Stomach (tissue), 9 donors: ENCODE measurements around the gene CD44. TPM values are rescaled to one million over a fixed set of nuclear protein-coding genes. Genes with fewer than 3 reads are reported as not detected.

ENCODE experiments used
- DNase-seq, 2 donors: peaks; one replicate each; pipeline versions ENCODE4 v3.0.0 to v3.0.0-alpha.2; 2013 to 2019
- H3K27ac ChIP-seq, 5 donors: fragments of 200-600 bp in 4 of 5; sonication (generic) in 4 of 5; one replicate each; pipeline ENCODE4 v1.5.1; 2013 to 2019; ENCODE audit warnings: mild to moderate bottlenecking in 1 of 5, moderate library complexity in 1 of 5
- H3K27me3 ChIP-seq, 3 donors: fragments of 200-600 bp; sonication (generic); one replicate each; pipeline ENCODE4 v1.5.1; 2017 to 2019; ENCODE audit warnings: mixed run types in 1 of 3
- H3K36me3 ChIP-seq, 4 donors: fragments of 200-600 bp; sonication (generic); 1 replicate in 3 of 4; 2 replicates in 1 of 4; pipeline ENCODE4 v1.5.1; 2016 to 2019
- H3K4me1 ChIP-seq, 4 donors: fragments of 200-600 bp; sonication (generic); one replicate each; pipeline ENCODE4 v1.5.1; 2016 to 2019
- H3K4me3 ChIP-seq, 4 donors: fragments of 200-600 bp; sonication (generic) in 3 of 4; one replicate each; pipeline ENCODE4 v1.5.1; 2016 to 2019; ENCODE audit warnings: mild to moderate bottlenecking in 1 of 4
- H3K9me3 ChIP-seq, 4 donors: fragments of 200-600 bp; sonication (generic); one replicate each; pipeline ENCODE4 v1.5.1; 2016 to 2019
- EP300 ChIP-seq: sonication (generic); formaldehyde crosslinking; IDR thresholded peaks from one replicate; pipeline ENCODE4 v1.6.1; 2017; ENCODE audit warnings: antibody characterized with exemption
- POLR2A ChIP-seq, 4 donors: fragments of 450-650 bp; IDR thresholded peaks; one replicate each; pipeline ENCODE4 v1.6.1; 2016; ENCODE audit warnings: antibody characterized with exemption in 4 of 4, control low read depth in 2 of 4, mild to moderate bottlenecking in 1 of 4, moderate library complexity in 1 of 4
- POLR2AphosphoS5 ChIP-seq, 3 donors: sonication (generic); formaldehyde crosslinking; IDR thresholded peaks; one replicate each; pipeline ENCODE4 v1.6.1; 2016; ENCODE audit warnings: antibody characterized with exemption in 3 of 3
- WGBS, 5 donors: extraction: QIAGEN DNeasy Blood & Tissue Kit in 3 of 5; methylation state at CpG; one replicate each; pipeline versions ENCODE4 v1.1.5 to v1.1.7; 2013 to 2018; 5-methylcytosine and 5-hydroxymethylcytosine counted together
- intact Hi-C: fragments of 100-400 bp; cut with DNase I; formaldehyde crosslinking; loops from one replicate; pipeline ENCODE4 v1.15.1; 2023; ENCODE audit warnings: low total_unique reads
- polyA plus RNA-seq, 3 donors: library from polyadenylated mRNA; stranded (reverse); fragments of 200-250 nt; gene quantifications; one replicate each; pipeline ENCODE4 v1.2.3, GENCODE V29; 2013
- total RNA-seq, 5 donors: library from RNA; depleted of rRNA; stranded (reverse); fragments of >200 nt; gene quantifications; one replicate each; pipeline versions ENCODE4 v1.1.0 to v1.2.3, GENCODE V29; 2014 to 2016
- TF ChIP-seq, protein P1 (sequence below), 7 experiments: fragments of 450-650 bp in 4 of 7; fragments of 200-600 bp in 3 of 7; sonication (generic) in 3 of 7; IDR thresholded peaks; one replicate each; pipeline ENCODE4 v1.5.1; 2016 to 2019; ENCODE audit warnings: antibody characterized with exemption in 7 of 7, control low read depth in 2 of 7, mild to moderate bottlenecking in 1 of 7
- donor health status: healthy with polysubstance abuse.
- donor health status: Bipolar disorder and iron deficiency.
- donor health status: healthy.

The CD44 gene
- total and polyA plus RNA-seq, 8 donors = 47.5 to 229 (median 102) TPM

DNA sequence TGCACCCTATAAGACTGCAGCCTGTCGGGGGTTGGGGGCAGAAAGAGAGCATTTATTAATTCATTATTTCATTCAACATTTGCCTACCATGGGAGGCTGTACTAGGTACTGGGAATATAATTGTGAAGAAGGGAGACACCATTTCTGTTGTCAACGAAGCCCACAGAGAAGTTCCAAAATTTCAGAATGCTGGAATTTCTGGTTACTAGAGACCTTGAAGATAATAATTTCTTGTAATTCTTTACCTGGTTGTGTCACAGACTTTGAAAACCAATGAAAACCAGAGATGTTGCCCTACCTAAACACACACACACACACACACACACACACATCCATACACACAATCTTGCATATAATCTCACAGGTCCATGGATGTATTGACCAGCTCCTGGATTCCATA is 30.1 kb downstream of the CD44 start:
- peak overlapping the region in 4 of 5 donors; percentile 49 to 87 (median 82) for H3K27ac ChIP-seq
- intact Hi-C loops = no loop called here
- H3K4me1 ChIP-seq = peaks cover 41 to 97% (median 67%) of the 10 kb centered on the region in 4 donors
- H3K4me3 ChIP-seq = no peak overlapping the region
- TF ChIP-seq POLR2AphosphoS5 (IDR thresholded peaks at IDR 0.05) = no peak
- TF ChIP-seq, protein P1, sequence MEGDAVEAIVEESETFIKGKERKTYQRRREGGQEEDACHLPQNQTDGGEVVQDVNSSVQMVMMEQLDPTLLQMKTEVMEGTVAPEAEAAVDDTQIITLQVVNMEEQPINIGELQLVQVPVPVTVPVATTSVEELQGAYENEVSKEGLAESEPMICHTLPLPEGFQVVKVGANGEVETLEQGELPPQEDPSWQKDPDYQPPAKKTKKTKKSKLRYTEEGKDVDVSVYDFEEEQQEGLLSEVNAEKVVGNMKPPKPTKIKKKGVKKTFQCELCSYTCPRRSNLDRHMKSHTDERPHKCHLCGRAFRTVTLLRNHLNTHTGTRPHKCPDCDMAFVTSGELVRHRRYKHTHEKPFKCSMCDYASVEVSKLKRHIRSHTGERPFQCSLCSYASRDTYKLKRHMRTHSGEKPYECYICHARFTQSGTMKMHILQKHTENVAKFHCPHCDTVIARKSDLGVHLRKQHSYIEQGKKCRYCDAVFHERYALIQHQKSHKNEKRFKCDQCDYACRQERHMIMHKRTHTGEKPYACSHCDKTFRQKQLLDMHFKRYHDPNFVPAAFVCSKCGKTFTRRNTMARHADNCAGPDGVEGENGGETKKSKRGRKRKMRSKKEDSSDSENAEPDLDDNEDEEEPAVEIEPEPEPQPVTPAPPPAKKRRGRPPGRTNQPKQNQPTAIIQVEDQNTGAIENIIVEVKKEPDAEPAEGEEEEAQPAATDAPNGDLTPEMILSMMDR (IDR thresholded peaks at IDR 0.05) = no peak
- no peaks in the 10 kb centered on the region for H3K36me3 ChIP-seq
- no peaks in the 10 kb centered on the region for H3K27me3 ChIP-seq
- 80 to 99% (median 94%) methylated on average over 2 of the region's 2 CpGs for WGBS, 5 donors
- no peaks in the 10 kb centered on the region for H3K9me3 ChIP-seq
- no peak for DNase-seq

DNA sequence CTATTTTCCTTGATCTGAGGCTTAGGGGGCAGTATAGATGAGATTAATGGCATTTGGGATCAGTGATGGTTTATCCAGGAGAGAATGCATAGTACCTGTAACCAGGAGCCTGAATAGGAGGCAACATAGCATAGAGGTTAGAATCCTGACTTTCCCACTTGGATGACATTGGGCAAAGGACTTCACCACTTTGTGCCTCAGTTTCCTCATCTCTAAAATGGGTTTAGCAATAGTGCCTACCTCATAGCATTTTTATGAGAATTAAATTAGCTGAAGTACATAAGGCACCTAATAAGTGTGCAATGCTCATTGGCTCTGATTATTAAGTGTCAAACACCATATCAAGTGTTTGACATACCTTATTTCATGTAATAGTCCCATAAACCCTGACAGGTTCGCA is 30.8 kb downstream of the CD44 start:
- Histone ChIP-seq H3K9me3 (no peaks in the 10 kb centered on the region), H3K4me3 (no peak overlapping the region), H3K36me3 (no peaks in the 10 kb centered on the region), H3K27me3 (no peaks in the 10 kb centered on the region), H3K27ac (peak overlapping the region in 4 of 5 donors; percentile 49 to 87 (median 82)), H3K4me1 (peaks cover 41 to 97% (median 67%) of the 10 kb centered on the region in 4 donors)
- WGBS, 5 donors = 90 to 97% (median 94%) methylated on average over 1 of the region's 1 CpG
- no peak for DNase-seq
- intact Hi-C loops = no loop called here
- TF ChIP-seq EP300 = no peak
- TF ChIP-seq, protein P1 (IDR thresholded peaks at IDR 0.05) = no peak
- no peak for TF ChIP-seq POLR2AphosphoS5 (IDR thresholded peaks at IDR 0.05)
- no peak for TF ChIP-seq POLR2A (IDR thresholded peaks at IDR 0.05)

DNA sequence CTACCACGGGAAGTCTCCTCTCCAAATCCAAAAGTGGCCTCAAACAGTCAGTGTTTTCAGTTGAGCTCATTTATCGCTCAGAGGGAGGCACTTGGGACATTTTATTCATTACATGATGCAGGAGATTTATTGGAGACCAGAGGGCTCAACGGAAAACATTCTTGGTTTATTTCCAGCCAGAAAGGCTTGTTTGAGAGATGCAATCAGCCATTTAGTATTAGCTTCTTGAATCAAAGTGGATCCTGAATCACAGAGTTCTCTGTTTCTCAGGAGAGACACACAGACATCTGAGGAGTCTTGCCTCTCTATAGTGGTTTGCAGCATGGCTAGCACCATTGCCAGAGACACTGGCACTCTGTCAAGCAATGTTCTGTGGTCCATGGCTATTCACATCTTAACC is 31.5 kb downstream of the CD44 start:
- no peak for TF ChIP-seq POLR2A (IDR thresholded peaks at IDR 0.05)
- TF ChIP-seq POLR2AphosphoS5 (IDR thresholded peaks at IDR 0.05) = no peak
- TF ChIP-seq, protein P1 (IDR thresholded peaks at IDR 0.05) = no peak
- TF ChIP-seq EP300 = no peak
- Histone ChIP-seq H3K27me3 (no peaks in the 10 kb centered on the region), H3K36me3 (no peaks in the 10 kb centered on the region), H3K4me3 (no peak overlapping the region), H3K27ac (peak overlapping the region; percentile 18 to 87 (median 80)), H3K4me1 (peaks cover 45 to 97% (median 68%) of the 10 kb centered on the region in 4 donors), H3K9me3 (no peaks in the 10 kb centered on the region)
- DNase-seq = peak in 1 of 2 donors; percentile 51
- intact Hi-C loops = no loop called here
- 57 to 77% (median 70%) methylated on average over 3 of the region's 3 CpGs for WGBS, 5 donors

DNA sequence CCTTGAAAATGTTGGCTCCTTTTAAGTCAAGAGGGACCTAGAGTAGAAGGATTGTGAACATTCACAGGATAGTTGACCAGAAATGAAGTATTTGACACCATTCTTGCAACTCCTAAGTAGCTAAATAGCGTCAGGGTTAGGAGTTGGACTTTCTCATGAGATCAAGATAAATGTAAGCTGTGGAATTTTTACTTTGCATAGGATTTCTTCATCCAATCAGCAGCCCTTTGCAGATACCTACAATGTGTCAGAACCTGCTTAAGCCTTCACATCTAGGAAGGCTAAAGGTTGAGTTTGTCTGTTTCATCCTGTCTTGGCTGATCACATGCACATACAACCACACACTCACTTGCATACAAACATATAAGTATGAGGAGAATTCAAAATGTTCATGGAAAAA is 32.3 kb downstream of the CD44 start:
- H3K4me3 ChIP-seq = no peak overlapping the region

More for the DNA sequence above, 32.3 kb downstream of the CD44 start:
- Histone ChIP-seq H3K27me3 (no peaks in the 10 kb centered on the region), H3K4me1 (peaks cover 45 to 93% (median 65%) of the 10 kb centered on the region in 4 donors), H3K36me3 (peaks cover 0 to 1% (median 0%) of the 10 kb centered on the region in 4 donors), H3K27ac (peak overlapping the region in 3 of 5 donors; percentile 80 to 87 (median 85)), H3K9me3 (no peaks in the 10 kb centered on the region)
- no peak for TF ChIP-seq EP300
- TF ChIP-seq POLR2A (IDR thresholded peaks at IDR 0.05) = no peak
- TF ChIP-seq POLR2AphosphoS5 (IDR thresholded peaks at IDR 0.05) = no peak
- TF ChIP-seq, protein P1 (IDR thresholded peaks at IDR 0.05) = no peak
- no peak for DNase-seq
- WGBS, 5 donors = 78 to 95% (median 88%) methylated on average over 1 of the region's 1 CpG
- intact Hi-C loops = no loop called here
